ENCODE measurements around the gene GAS6. TPM values are rescaled to one million over a fixed set of nuclear protein-coding genes. Genes with fewer than 3 reads are reported as not detected.

The GAS6 gene
- total RNA-seq, 4 donors from 2014 or later: 128 to 287 (median 199) TPM

DNA sequence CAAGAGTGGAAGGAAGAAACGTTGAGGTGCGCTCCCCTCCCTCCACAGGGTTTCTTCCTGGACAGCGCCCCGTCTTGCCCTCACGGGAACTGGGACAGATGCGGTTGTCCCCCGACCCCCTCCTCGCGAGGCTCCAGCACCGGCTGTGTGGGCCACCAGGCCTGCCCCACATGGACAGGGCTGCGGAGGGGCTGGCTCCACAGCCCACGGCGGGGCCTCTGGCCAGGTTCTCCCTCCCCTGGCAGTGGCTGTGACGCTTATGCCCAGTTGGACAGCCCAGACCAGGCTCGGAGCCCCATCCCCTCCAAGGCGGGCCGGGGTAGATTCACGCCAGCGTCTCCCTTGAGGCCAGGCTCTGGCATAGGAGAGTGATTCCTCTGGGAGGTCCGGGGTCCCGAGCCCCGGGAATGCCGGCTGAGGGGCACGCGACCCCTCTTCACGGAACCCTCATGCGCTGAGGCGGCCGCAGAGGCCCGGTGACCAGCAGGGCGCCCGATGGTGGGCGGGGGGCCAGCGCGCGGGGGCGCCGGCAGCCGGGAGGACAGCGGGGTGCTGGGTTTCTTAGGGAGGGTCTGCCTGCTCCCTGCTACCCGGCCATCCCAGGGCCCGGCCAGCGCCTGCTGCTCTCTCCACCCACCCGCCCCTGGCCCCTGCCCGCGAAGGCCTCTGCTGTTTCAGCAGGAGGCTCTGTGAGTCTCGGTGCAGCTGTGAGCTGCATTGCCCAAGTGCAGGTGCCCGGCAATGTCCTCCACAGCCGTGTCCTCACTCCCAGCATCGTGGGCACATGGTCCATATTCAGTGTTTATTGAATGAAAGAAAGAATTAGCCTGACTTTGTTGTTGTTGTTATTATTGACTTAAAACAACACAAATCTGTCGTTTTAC is 20.3 kb upstream of the GAS6 start:
- H3K4me3 ChIP-seq: no peak overlapping the region
- no peak for DNase-seq
- no peak for TF ChIP-seq POLR2A (IDR thresholded peaks at IDR 0.05)
- TF ChIP-seq, protein P1, sequence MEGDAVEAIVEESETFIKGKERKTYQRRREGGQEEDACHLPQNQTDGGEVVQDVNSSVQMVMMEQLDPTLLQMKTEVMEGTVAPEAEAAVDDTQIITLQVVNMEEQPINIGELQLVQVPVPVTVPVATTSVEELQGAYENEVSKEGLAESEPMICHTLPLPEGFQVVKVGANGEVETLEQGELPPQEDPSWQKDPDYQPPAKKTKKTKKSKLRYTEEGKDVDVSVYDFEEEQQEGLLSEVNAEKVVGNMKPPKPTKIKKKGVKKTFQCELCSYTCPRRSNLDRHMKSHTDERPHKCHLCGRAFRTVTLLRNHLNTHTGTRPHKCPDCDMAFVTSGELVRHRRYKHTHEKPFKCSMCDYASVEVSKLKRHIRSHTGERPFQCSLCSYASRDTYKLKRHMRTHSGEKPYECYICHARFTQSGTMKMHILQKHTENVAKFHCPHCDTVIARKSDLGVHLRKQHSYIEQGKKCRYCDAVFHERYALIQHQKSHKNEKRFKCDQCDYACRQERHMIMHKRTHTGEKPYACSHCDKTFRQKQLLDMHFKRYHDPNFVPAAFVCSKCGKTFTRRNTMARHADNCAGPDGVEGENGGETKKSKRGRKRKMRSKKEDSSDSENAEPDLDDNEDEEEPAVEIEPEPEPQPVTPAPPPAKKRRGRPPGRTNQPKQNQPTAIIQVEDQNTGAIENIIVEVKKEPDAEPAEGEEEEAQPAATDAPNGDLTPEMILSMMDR (IDR thresholded peaks at IDR 0.05): no peak
- no peaks in the 10 kb centered on the region for H3K9me3 ChIP-seq
- peaks cover 8 to 14% of the 10 kb centered on the region in 2 donors for H3K4me1 ChIP-seq
- H3K27me3 ChIP-seq: no peaks in the 10 kb centered on the region
- no peak overlapping the region for H3K27ac ChIP-seq
- intact Hi-C loops (cut with DNase I; ENCODE audit: low total_unique reads): no loop called here
- no peaks in the 10 kb centered on the region for H3K36me3 ChIP-seq

- H3K4me1 ChIP-seq: peaks cover 8 to 14% of the 10 kb centered on the region in 2 donors
- H3K36me3 ChIP-seq: no peaks in the 10 kb centered on the region
- TF ChIP-seq, protein P1 (IDR thresholded peaks at IDR 0.05): no peak
- no peak for TF ChIP-seq POLR2A (IDR thresholded peaks at IDR 0.05)
- DNase-seq: no peak
- H3K9me3 ChIP-seq: no peaks in the 10 kb centered on the region
- H3K27ac ChIP-seq: no peak overlapping the region
- no peak overlapping the region for H3K4me3 ChIP-seq
- intact Hi-C loops (cut with DNase I; ENCODE audit: low total_unique reads): no loop called here
- H3K27me3 ChIP-seq: no peaks in the 10 kb centered on the region
Measured at GRCh38 chr13:113883314-113883811, 19.5 kb upstream of the GAS6 start.

- no peak for DNase-seq
- H3K27ac ChIP-seq: peak overlapping the region; percentile 74
- intact Hi-C loops (cut with DNase I; ENCODE audit: low total_unique reads): no loop called here
Measured at GRCh38 chr13:113882716-113883115, 18.8 kb upstream of the GAS6 start.

GRCh38 chr13:113882267-113882630 is 18.4 kb upstream of the GAS6 start:
- Histone ChIP-seq H3K27ac (peak overlapping the region; percentile 74), H3K27me3 (no peaks in the 10 kb centered on the region), H3K9me3 (no peaks in the 10 kb centered on the region), H3K36me3 (no peaks in the 10 kb centered on the region), H3K4me1 (peaks cover 7 to 8% of the 10 kb centered on the region in 2 donors), H3K4me3 (no peak overlapping the region)
- peak in 1 of 2 donors; percentile 74 for DNase-seq
- intact Hi-C loops (cut with DNase I; ENCODE audit: low total_unique reads): no loop called here
- TF ChIP-seq, protein P1 (IDR thresholded peaks at IDR 0.05): no peak
- no peak for TF ChIP-seq POLR2A (IDR thresholded peaks at IDR 0.05)

More at GRCh38 chr13:113882716-113883115, 18.8 kb upstream of the GAS6 start:
- Histone ChIP-seq H3K4me1 (peaks cover 8 to 9% of the 10 kb centered on the region in 2 donors), H3K36me3 (no peaks in the 10 kb centered on the region), H3K4me3 (no peak overlapping the region), H3K27me3 (no peaks in the 10 kb centered on the region), H3K9me3 (no peaks in the 10 kb centered on the region)
- TF ChIP-seq POLR2A (IDR thresholded peaks at IDR 0.05): no peak

GRCh38 chr13:113881614-113882266 is 17.9 kb upstream of the GAS6 start:
- no peaks in the 10 kb centered on the region for H3K36me3 ChIP-seq
- H3K4me3 ChIP-seq: no peak overlapping the region
- peak overlapping the region; percentile 74 for H3K27ac ChIP-seq
- TF ChIP-seq POLR2A (IDR thresholded peaks at IDR 0.05): no peak
- TF ChIP-seq, protein P1 (IDR thresholded peaks at IDR 0.05): no peak
- intact Hi-C loops (cut with DNase I; ENCODE audit: low total_unique reads): no loop called here
- H3K27me3 ChIP-seq: no peaks in the 10 kb centered on the region
- H3K4me1 ChIP-seq: peaks cover 7 to 8% of the 10 kb centered on the region in 2 donors
- no peaks in the 10 kb centered on the region for H3K9me3 ChIP-seq
- DNase-seq: peak in 1 of 2 donors; percentile 57

Data from uterus (tissue), 4 donors.